GM12873 (cell line): ENCODE data around the gene DSCAM.

Experiments used
- TF ChIP-seq, protein P1 (sequence below): IDR thresholded peaks from 2 replicates; pipeline ENCODE4 v1.5.1; 2012; ENCODE audit warnings: low read depth, mild to moderate bottlenecking, moderate library complexity, low read length, control low read depth; ENCODE audit not compliant: insufficient read depth; ENCODE audit errors: missing control alignments

The DSCAM gene

DNA sequence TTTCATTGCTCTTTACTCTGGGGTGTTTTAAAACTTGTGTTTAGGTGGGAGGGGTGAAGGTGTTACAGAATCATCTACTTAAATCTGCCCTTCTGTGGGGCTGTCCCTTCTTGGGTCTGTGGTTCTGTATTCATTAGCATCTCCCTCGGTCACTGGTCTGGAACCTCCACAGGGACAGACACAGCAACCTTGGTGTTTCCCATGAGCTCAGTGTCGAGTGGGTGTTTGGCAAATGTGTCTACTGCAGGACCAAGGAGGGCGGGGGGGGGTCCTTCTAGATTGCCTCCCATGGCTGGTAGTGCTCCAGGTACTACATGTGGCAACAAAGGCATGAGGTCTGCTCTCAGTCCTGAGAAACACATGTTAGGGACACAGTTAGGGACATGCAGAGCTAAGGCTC lies 706.3 kb downstream of the DSCAM start:
- TF ChIP-seq, protein P1, sequence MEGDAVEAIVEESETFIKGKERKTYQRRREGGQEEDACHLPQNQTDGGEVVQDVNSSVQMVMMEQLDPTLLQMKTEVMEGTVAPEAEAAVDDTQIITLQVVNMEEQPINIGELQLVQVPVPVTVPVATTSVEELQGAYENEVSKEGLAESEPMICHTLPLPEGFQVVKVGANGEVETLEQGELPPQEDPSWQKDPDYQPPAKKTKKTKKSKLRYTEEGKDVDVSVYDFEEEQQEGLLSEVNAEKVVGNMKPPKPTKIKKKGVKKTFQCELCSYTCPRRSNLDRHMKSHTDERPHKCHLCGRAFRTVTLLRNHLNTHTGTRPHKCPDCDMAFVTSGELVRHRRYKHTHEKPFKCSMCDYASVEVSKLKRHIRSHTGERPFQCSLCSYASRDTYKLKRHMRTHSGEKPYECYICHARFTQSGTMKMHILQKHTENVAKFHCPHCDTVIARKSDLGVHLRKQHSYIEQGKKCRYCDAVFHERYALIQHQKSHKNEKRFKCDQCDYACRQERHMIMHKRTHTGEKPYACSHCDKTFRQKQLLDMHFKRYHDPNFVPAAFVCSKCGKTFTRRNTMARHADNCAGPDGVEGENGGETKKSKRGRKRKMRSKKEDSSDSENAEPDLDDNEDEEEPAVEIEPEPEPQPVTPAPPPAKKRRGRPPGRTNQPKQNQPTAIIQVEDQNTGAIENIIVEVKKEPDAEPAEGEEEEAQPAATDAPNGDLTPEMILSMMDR: no peak

GRCh38 chr21:40139636-40140035 lies 707.3 kb downstream of the DSCAM start:
- TF ChIP-seq, protein P1: no peak

DNA sequence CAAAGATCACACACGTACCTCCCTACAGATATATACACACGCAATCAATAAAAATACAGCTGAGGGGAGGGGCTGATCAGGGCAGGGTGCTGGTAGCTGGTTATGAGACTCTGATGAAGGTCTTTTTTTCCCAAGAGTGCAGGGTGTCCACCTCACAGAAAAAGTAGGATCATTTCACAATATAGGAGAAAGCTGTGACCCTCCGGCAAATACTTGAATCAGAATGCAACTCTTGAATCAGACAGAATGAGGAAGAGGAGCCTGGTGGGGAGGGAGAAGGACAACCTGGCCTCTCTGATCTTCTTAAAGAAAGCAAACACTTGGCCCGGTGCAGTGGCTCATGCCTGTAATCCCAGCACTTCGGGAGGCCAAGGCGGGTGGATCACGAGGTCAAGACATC lies 710.4 kb downstream of the DSCAM start:
- TF ChIP-seq, protein P1: no peak

DNA sequence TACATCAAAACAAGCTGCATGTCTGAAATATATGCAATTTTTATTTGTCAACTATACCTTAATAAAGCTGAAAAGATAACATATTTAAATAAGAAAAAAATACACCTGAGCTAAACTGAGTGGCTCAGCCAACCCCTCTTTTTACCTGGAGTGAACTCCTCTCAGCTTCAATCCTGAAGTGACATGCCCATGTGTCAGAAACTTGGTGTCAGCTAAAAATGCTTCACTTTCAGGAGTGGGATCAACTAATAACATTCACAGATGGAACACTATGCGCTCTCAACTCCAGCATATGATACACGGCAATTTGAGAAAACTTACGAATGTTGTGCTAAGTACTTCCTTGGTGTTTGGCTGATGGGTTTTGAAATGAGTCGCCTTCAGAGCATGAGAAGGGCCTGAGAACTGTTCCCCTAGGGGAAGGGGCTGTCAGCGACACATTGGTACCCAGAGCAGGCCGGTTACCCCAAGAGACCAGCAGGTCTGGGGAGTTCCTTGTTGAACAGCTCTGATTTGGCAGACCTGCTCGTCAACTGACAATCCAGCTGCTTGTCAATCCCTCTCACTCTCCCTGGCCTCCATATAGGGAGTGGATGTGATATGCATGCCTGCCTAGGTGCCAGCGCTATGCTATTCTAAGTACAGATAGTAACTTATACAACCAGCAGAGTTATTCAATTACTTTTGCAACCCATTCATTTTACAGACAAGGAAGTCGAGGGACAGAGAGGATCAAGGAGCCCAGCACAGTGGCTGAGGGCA lies 712.0 kb downstream of the DSCAM start:
- TF ChIP-seq, protein P1: no peak

DNA sequence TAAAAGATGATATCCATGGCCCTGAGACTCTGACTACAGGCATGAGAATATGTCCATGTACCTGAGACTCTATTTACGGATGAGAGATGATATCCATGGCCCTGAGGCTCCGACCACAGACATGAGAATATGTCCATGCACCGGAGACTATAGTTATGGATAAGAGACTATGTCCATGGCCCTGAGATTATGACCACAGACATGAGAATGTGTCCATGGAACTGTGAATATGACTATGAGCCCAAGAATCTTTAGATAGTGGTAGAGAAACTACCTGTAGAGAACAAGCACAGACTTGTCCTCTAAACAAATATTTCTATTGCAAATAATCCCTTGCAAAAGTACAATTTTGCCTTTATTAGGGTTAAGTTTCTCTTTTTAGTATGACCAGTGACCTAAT lies 716.5 kb downstream of the DSCAM start:
- TF ChIP-seq, protein P1: no peak

DNA sequence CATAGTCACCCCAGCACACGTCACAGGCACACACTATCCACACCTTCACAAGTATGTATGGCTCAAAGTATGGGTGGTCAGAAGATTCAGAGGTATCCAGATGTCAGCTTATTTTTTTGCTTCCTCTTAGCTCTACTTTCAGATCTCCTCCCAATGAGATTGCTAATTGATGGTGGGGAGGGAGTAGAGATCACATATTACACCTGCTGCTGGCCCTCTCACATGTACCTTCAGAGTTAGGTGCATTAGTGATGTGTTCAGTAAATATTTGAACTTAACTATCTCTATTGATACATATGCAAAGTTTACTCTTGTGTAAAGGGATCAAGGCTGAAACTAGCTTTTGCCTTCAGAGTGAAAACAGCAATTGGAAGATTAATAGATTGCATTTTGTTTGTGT lies 717.1 kb downstream of the DSCAM start:
- TF ChIP-seq, protein P1: no peak

- TF ChIP-seq, protein P1: no peak
Measured at GRCh38 chr21:40128891-40129290, 718.1 kb downstream of the DSCAM start.
